ENCODE data around the gene CAPZA1.
A peak's percentile ranks its signal among the peaks of the same experiment; 100 is the strongest.

CAPZA1 gene

GRCh38 chr1:112619518-112620376 lies at the start of gene CAPZA1:
Gene CAPZA1, plus strand, starts transcription at chr1:112619832. Its CDS starts 13 bp downstream, at chr1:112619845.
- Histone ChIP-seq H3K4me3 (ENCODE audit: insufficient read length, low read depth) (peak within 1 kb of the TSS; percentile 96), H3K27me3 (ENCODE audit: insufficient read depth, insufficient read length) (no peaks in the 10 kb centered on the region), H3K4me1 (ENCODE audit: insufficient read depth, insufficient read length) (no peaks in the 10 kb centered on the region), H3K9me3 (ENCODE audit: insufficient read depth, low read length) (no peaks in the 10 kb centered on the region), H3K36me3 (ENCODE audit: insufficient read depth, insufficient read length, low read length) (peaks cover 34% of the 10 kb centered on the region), H3K9ac (ENCODE audit: insufficient read length, low read depth) (peak within 1 kb of the TSS; percentile 99)
- TF ChIP-seq SUZ12 (IDR thresholded peaks at IDR 0.05; ENCODE audit: extremely low read depth, insufficient read depth, insufficient read length) (no peak), YY1 (IDR thresholded peaks at IDR 0.05; ENCODE audit: insufficient read depth, insufficient read length) (peak; percentile 90)
- peak; percentile 87 for DNase-seq (ENCODE audit: low read depth, low spot score)

DNA sequence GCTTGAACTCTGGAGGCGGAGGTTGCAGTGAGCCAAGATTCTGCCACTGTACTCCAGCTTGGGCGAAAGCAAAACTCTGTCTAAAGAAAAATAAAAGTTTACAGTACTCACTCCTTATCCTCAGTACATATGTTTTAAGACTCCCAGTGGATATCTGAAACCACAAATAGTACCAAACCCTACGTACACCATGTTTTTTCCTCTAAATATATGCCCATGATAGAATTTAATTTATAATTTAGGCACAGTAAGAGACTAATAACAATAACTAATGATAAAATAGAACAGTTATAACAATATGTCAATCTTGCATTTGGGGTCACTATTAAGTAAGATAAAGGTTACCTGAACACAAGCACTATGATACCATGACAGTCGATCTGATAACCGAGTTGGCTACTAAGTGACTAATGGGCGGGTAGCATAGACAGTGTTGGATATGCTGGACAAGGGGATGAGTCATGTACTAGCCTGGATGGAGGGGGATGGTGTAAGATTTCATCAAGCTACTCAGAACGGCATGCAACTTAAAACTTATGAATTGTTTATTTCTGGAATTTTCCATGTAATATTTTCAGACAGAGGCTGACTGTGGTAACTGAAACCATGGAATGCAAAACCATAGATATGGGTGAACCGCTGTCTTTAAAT lies 44.4 kb upstream of the CAPZA1 start:
- Histone ChIP-seq H3K9ac (ENCODE audit: insufficient read length, low read depth) (no peak overlapping the region), H3K4me3 (ENCODE audit: insufficient read length, low read depth) (no peak overlapping the region), H3K27me3 (ENCODE audit: insufficient read depth, insufficient read length) (no peaks in the 10 kb centered on the region), H3K4me1 (ENCODE audit: insufficient read depth, insufficient read length) (no peaks in the 10 kb centered on the region), H3K9me3 (ENCODE audit: insufficient read depth, low read length) (no peaks in the 10 kb centered on the region), H3K36me3 (ENCODE audit: insufficient read depth, insufficient read length, low read length) (peaks cover 67% of the 10 kb centered on the region)
- no peak for DNase-seq (ENCODE audit: low read depth, low spot score)
- TF ChIP-seq YY1 (IDR thresholded peaks at IDR 0.05; ENCODE audit: insufficient read depth, insufficient read length) (no peak), ZNF274 (IDR thresholded peaks at IDR 0.05; ENCODE audit: low read depth, low read length) (no peak), SUZ12 (IDR thresholded peaks at IDR 0.05; ENCODE audit: extremely low read depth, insufficient read depth, insufficient read length) (no peak)

DNA sequence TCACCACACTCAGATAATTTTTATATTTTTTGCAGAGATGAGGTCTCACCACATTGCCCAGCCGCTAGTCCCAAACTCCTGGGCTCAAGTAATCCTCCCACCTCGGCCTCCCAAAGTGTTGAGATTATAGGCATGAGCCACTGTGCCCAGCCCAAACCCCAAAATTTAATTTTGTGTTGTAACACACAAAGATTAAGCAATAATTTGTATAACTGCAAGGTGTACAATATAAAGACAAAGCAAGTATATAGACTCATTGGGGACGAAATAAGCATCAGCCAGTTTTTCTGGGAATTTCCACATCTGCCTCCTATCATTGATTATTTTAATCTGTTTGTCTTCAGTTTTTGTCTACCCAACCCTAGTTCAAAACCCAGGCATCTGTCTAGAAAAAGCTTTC lies 43.4 kb upstream of the CAPZA1 start:
- Histone ChIP-seq H3K27me3 (ENCODE audit: insufficient read depth, insufficient read length) (no peaks in the 10 kb centered on the region), H3K9ac (ENCODE audit: insufficient read length, low read depth) (no peak overlapping the region), H3K4me3 (ENCODE audit: insufficient read length, low read depth) (no peak overlapping the region), H3K36me3 (ENCODE audit: insufficient read depth, insufficient read length, low read length) (peaks cover 70% of the 10 kb centered on the region), H3K9me3 (ENCODE audit: insufficient read depth, low read length) (no peaks in the 10 kb centered on the region), H3K4me1 (ENCODE audit: insufficient read depth, insufficient read length) (no peaks in the 10 kb centered on the region)
- DNase-seq (ENCODE audit: low read depth, low spot score), result no peak
- TF ChIP-seq ZNF274 (IDR thresholded peaks at IDR 0.05; ENCODE audit: low read depth, low read length), result no peak
- TF ChIP-seq SUZ12 (IDR thresholded peaks at IDR 0.05; ENCODE audit: extremely low read depth, insufficient read depth, insufficient read length), result no peak
- TF ChIP-seq YY1 (IDR thresholded peaks at IDR 0.05; ENCODE audit: insufficient read depth, insufficient read length), result no peak

GRCh38 chr1:112579801-112580510 lies 39.7 kb upstream of the CAPZA1 start:
- Histone ChIP-seq H3K4me1 (ENCODE audit: insufficient read depth, insufficient read length) (no peaks in the 10 kb centered on the region), H3K4me3 (ENCODE audit: insufficient read length, low read depth) (no peak overlapping the region), H3K27me3 (ENCODE audit: insufficient read depth, insufficient read length) (no peaks in the 10 kb centered on the region), H3K9me3 (ENCODE audit: insufficient read depth, low read length) (no peaks in the 10 kb centered on the region), H3K9ac (ENCODE audit: insufficient read length, low read depth) (no peak overlapping the region), H3K36me3 (ENCODE audit: insufficient read depth, insufficient read length, low read length) (peaks cover 74% of the 10 kb centered on the region)
- TF ChIP-seq ZNF274 (IDR thresholded peaks at IDR 0.05; ENCODE audit: low read depth, low read length), result no peak
- TF ChIP-seq SUZ12 (IDR thresholded peaks at IDR 0.05; ENCODE audit: extremely low read depth, insufficient read depth, insufficient read length), result no peak
- no peak for TF ChIP-seq YY1 (IDR thresholded peaks at IDR 0.05; ENCODE audit: insufficient read depth, insufficient read length)
- DNase-seq (ENCODE audit: low read depth, low spot score), result no peak

- H3K36me3 ChIP-seq (ENCODE audit: insufficient read depth, insufficient read length, low read length), result peaks cover 57% of the 10 kb centered on the region
- H3K4me1 ChIP-seq (ENCODE audit: insufficient read depth, insufficient read length), result no peaks in the 10 kb centered on the region
- no peaks in the 10 kb centered on the region for H3K9me3 ChIP-seq (ENCODE audit: insufficient read depth, low read length)
- no peaks in the 10 kb centered on the region for H3K27me3 ChIP-seq (ENCODE audit: insufficient read depth, insufficient read length)
- no peak overlapping the region for H3K4me3 ChIP-seq (ENCODE audit: insufficient read length, low read depth)
- no peak for TF ChIP-seq SUZ12 (IDR thresholded peaks at IDR 0.05; ENCODE audit: extremely low read depth, insufficient read depth, insufficient read length)
- no peak for TF ChIP-seq YY1 (IDR thresholded peaks at IDR 0.05; ENCODE audit: insufficient read depth, insufficient read length)
- no peak for TF ChIP-seq ZNF274 (IDR thresholded peaks at IDR 0.05; ENCODE audit: low read depth, low read length)
- no peak overlapping the region for H3K9ac ChIP-seq (ENCODE audit: insufficient read length, low read depth)
- DNase-seq (ENCODE audit: low read depth, low spot score), result no peak
These were observed 37.9 kb upstream of the CAPZA1 start for GRCh38 chr1:112581586-112582192.

GRCh38 chr1:112583366-112583765 lies 36.3 kb upstream of the CAPZA1 start:
- TF ChIP-seq ZNF274 (IDR thresholded peaks at IDR 0.05; ENCODE audit: low read depth, low read length), result no peak
- no peak for TF ChIP-seq YY1 (IDR thresholded peaks at IDR 0.05; ENCODE audit: insufficient read depth, insufficient read length)
- Histone ChIP-seq H3K27me3 (ENCODE audit: insufficient read depth, insufficient read length) (no peaks in the 10 kb centered on the region), H3K36me3 (ENCODE audit: insufficient read depth, insufficient read length, low read length) (peaks cover 44% of the 10 kb centered on the region), H3K4me1 (ENCODE audit: insufficient read depth, insufficient read length) (no peaks in the 10 kb centered on the region), H3K9ac (ENCODE audit: insufficient read length, low read depth) (no peak overlapping the region), H3K4me3 (ENCODE audit: insufficient read length, low read depth) (no peak overlapping the region), H3K9me3 (ENCODE audit: insufficient read depth, low read length) (0 out of 2 replicates have a peak, but pooled peaks cover 7% of the 10 kb centered on the region)
- no peak for DNase-seq (ENCODE audit: low read depth, low spot score)
